Aorta (tissue), 5 donors: ENCODE results near the gene SLC2A6. TPM values are rescaled to one million over a fixed set of nuclear protein-coding genes. Genes with fewer than 3 reads are reported as not detected.
A peak's percentile ranks its signal among the peaks of the same experiment; 100 is the strongest.

Source experiments
- ATAC-seq: fragments of 200-7000 bp; cut with Tn5 transposase; one replicate; pipeline ENCODE4 v1.9.1; 2022; ENCODE audit warnings: moderate library complexity; ENCODE audit not compliant: low FRiP score
- DNase-seq, 2 donors: peaks; one replicate each; pipeline ENCODE4 v3.0.0-alpha.2; 2020
- H3K27ac ChIP-seq, 2 donors: one replicate each; pipeline ENCODE4 v1.5.1; 2013; ENCODE audit warnings: low read length in 2 of 2, mild to moderate bottlenecking in 2 of 2, moderate library complexity in 2 of 2, control low read depth in 1 of 2, inconsistent platforms in 1 of 2, low read depth in 1 of 2
- H3K27me3 ChIP-seq, 2 donors: one replicate each; pipeline ENCODE4 v1.6.1; 2013; ENCODE audit warnings: control low read depth in 1 of 2, low read length in 1 of 2, mild to moderate bottlenecking in 1 of 2, moderate library complexity in 1 of 2; ENCODE audit not compliant: insufficient read depth in 2 of 2, control insufficient read depth in 1 of 2
- H3K36me3 ChIP-seq, 2 donors: one replicate each; pipeline ENCODE4 v1.6.1; 2013; ENCODE audit warnings: control low read depth in 1 of 2, low read length in 1 of 2, mild to moderate bottlenecking in 1 of 2; ENCODE audit not compliant: insufficient read depth in 2 of 2, control insufficient read depth in 1 of 2
- H3K4me1 ChIP-seq, 2 donors: one replicate each; pipeline ENCODE4 v1.6.1; 2013; ENCODE audit warnings: low read length in 2 of 2, control low read depth in 1 of 2, mild to moderate bottlenecking in 1 of 2, moderate library complexity in 1 of 2; ENCODE audit not compliant: insufficient read depth in 2 of 2, control insufficient read depth in 1 of 2
- H3K4me3 ChIP-seq, 2 donors: one replicate each; pipeline ENCODE4 v1.5.1; 2013; ENCODE audit warnings: low read length in 2 of 2, control low read depth in 1 of 2, mild to moderate bottlenecking in 1 of 2
- H3K9me3 ChIP-seq: one replicate; pipeline ENCODE4 v1.6.1; 2013; ENCODE audit warnings: mild to moderate bottlenecking, low read length; ENCODE audit not compliant: control insufficient read depth
- WGBS, 2 donors: extraction: QIAGEN DNeasy Blood & Tissue Kit; methylation state at CpG; one replicate each; pipeline ENCODE4 v1.1.7; 2013; 5-methylcytosine and 5-hydroxymethylcytosine counted together
- intact Hi-C, 2 donors: fragments of 100-400 bp; cut with DNase I; formaldehyde crosslinking; loops; one replicate each; pipeline versions ENCODE4 v1.14.2 to v1.15.0; 2022
- polyA plus RNA-seq, 2 donors: library from polyadenylated mRNA; stranded (reverse); fragments of 200-250 nt; gene quantifications; one replicate each; pipeline ENCODE4 v1.2.3, GENCODE V29; 2013
- total RNA-seq, 2 donors: library from RNA; stranded (reverse); fragmentation: NEBNext Ultra II Directional; extraction: Animal tissue kit (Norgen Biotek cat#: 25700); gene quantifications; one replicate each; pipeline ENCODE4 v1.2.1, GENCODE V29; 2021
- donor health status: healthy with polysubstance abuse.
- donor health status: Bipolar disorder and iron deficiency.
- donor health status: DM: no; HTN: no; CAD: no.
- donor health status: DM: no; HTN: no; CAD: no.
- donor health status: DM: yes; HTN: yes; CAD: no.

Gene SLC2A6
- total and polyA plus RNA-seq, 4 donors: 1.5 to 5.8 (median 2.9) TPM

DNA sequence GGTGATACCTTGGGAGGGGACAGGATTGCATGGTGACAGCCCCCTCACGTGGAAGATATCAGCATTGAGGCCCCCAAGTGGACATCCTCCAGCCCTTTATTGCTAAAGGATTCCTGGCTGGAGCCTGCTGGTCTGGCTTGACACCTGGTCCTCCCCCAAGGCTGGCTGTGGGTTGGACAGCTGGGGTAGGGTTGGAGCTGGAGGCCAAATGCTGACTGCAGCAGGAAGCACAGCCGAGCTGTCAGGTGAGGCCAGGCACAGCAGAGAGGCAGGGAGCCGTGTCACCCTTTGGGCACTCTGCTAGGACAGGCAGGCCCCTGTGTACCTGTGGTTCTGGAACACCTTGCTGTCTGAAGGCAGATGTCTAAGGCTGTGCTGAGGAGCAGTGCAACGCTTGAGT, 16.9 kb downstream of the SLC2A6 start:
- DNase-seq: no peak
- H3K9me3 ChIP-seq: no peaks in the 10 kb centered on the region
- H3K4me3 ChIP-seq: no peak overlapping the region
- WGBS, 2 donors: 82 to 86% methylated on average over 4 of the region's 4 CpGs
- intact Hi-C loops: no loop called here
- no peaks in the 10 kb centered on the region for H3K27me3 ChIP-seq
- ATAC-seq: no peak
- no peaks in the 10 kb centered on the region for H3K36me3 ChIP-seq
- no peaks in the 10 kb centered on the region for H3K4me1 ChIP-seq
- no peak overlapping the region for H3K27ac ChIP-seq

DNA sequence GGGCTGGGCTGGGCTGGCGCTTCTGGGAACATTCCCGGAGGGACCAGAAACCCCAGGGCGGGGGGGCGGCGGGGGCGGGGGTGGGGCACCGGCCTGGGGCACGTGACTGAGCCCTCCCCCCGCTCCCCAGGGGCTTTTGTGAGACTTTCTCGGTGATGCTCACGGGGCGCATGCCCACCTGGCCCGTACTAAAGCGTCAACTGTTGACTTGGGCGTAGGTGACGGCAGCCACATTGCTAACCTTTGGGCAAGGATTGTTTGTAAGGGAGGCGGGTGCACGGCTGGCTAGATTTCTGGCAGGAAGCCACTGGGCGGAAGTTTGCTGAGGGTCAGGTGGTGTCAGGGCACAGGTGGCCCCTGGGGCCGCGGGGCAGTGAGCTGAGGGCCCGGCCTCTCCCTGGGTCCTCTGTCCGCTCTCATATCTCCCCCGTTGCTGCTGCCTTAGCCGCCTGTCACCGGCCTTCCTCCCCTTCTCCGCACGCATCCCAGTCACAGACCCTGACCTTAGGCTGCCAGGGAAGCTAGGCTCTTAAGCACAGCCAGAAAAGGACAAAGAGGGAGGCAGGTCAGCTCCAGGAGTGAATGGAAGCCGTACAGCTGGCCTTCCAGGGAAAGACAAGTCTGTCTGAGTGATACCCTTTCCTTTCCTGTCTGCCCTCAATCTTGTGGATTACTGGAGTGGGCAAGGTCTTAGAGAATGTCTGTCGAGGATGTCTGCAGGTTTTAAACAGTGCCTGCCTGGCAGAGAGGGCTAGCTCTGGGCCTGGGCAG, 18.3 kb downstream of the SLC2A6 start:
- DNase-seq (peak; percentile 73 to 85), ATAC-seq (peak; percentile 16)
- Histone ChIP-seq H3K4me1 (no peaks in the 10 kb centered on the region), H3K9me3 (no peaks in the 10 kb centered on the region), H3K27me3 (no peaks in the 10 kb centered on the region), H3K36me3 (no peaks in the 10 kb centered on the region), H3K27ac (peak overlapping the region; percentile 33 to 43), H3K4me3 (peak overlapping the region; percentile 59 to 65)
- intact Hi-C loops: no loop called here
- WGBS, 2 donors: 11 to 13% methylated on average over 22 to 30 of the region's 30 CpGs

GRCh38 chr9:133459476-133460404, 19.2 kb downstream of the SLC2A6 start, which contains the start of gene CACFD1:
Gene CACFD1 (plus strand): TSS chr9:133459978. CDS start chr9:133460067, 89 bp downstream.
- Histone ChIP-seq H3K9me3 (no peaks in the 10 kb centered on the region), H3K36me3 (no peaks in the 10 kb centered on the region), H3K4me3 (peak within 1 kb of the TSS; percentile 59 to 65), H3K27ac (peak within 1 kb of the TSS; percentile 43 to 74), H3K27me3 (no peaks in the 10 kb centered on the region), H3K4me1 (no peaks in the 10 kb centered on the region)
- ATAC-seq (peak; percentile 94), DNase-seq (peak; percentile 97 to 99)
- intact Hi-C loops: loop anchor here in 1 of 2 donors (5.0 kb wide), 2 partner anchors 42 to 82 kb away; partner anchors contain the start of genes REXO4, STKLD1 and SURF4
- 1% methylated on average over 73 to 86 of the region's 86 CpGs for WGBS, 2 donors

- no peaks in the 10 kb centered on the region for H3K27me3 ChIP-seq
- H3K4me1 ChIP-seq: no peaks in the 10 kb centered on the region
- H3K9me3 ChIP-seq: no peaks in the 10 kb centered on the region
- ATAC-seq (no peak), DNase-seq (peak in 1 of 2 donors; percentile 76)
- intact Hi-C loops: loop anchor here in 1 of 2 donors (5.0 kb wide), 2 partner anchors 41 to 81 kb away; partner anchors contain the start of genes REXO4, STKLD1 and SURF4
- no peaks in the 10 kb centered on the region for H3K36me3 ChIP-seq
- no peak overlapping the region for H3K4me3 ChIP-seq
- WGBS, 2 donors: 65 to 70% methylated on average over 16 of the region's 16 CpGs
- peak overlapping the region in 1 of 2 donors; percentile 8 for H3K27ac ChIP-seq
Measured at GRCh38 chr9:133458643-133459312, 20.1 kb downstream of the SLC2A6 start.

- ATAC-seq: no peak
- Histone ChIP-seq H3K4me1 (no peaks in the 10 kb centered on the region), H3K36me3 (no peaks in the 10 kb centered on the region), H3K9me3 (no peaks in the 10 kb centered on the region), H3K4me3 (no peak overlapping the region), H3K27me3 (no peaks in the 10 kb centered on the region), H3K27ac (no peak overlapping the region)
- WGBS, 2 donors: 96 to 98% methylated on average over 11 of the region's 11 CpGs
- intact Hi-C loops: loop anchor here in 1 of 2 donors (5.0 kb wide), 2 partner anchors 40 to 80 kb away; partner anchors contain the start of genes REXO4, STKLD1 and SURF4
- DNase-seq: no peak
Measured at GRCh38 chr9:133457748-133458147, 21.2 kb downstream of the SLC2A6 start.

GRCh38 chr9:133457233-133457632, 21.7 kb downstream of the SLC2A6 start:
- Histone ChIP-seq H3K36me3 (no peaks in the 10 kb centered on the region), H3K9me3 (no peaks in the 10 kb centered on the region), H3K27ac (no peak overlapping the region), H3K27me3 (no peaks in the 10 kb centered on the region), H3K4me1 (no peaks in the 10 kb centered on the region), H3K4me3 (no peak overlapping the region)
- WGBS, 2 donors: 92% methylated on average over 13 of the region's 13 CpGs
- no peak for ATAC-seq
- DNase-seq: no peak
- intact Hi-C loops: loop anchor here in 1 of 2 donors (5.0 kb wide), 2 partner anchors 40 to 80 kb away; partner anchors contain the start of genes REXO4, STKLD1 and SURF4

DNA sequence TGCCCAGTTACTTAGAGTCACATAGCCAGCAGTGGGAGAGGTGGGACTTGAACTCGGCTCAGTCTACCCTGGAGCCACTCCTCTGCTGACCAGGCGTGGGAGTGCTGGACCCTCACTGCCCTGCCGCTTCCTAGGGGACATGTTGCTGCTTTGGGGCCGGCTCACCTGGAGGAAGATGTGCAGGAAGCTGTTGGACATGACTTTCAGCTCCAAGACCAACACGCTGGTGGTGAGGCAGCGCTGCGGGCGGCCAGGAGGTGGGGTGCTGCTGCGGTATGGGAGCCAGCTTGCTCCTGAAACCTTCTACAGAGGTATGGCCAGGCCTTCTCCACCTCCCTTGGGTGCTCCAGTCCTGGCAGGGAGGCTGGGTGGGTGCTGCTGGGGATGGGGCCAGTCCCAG, 22.5 kb downstream of the SLC2A6 start:
- DNase-seq (no peak), ATAC-seq (no peak)
- intact Hi-C loops: loop anchor here in 1 of 2 donors (5.0 kb wide), 2 partner anchors 39 to 79 kb away; partner anchors contain the start of genes REXO4, STKLD1 and SURF4
- no peak overlapping the region for H3K4me3 ChIP-seq
- no peaks in the 10 kb centered on the region for H3K36me3 ChIP-seq
- WGBS, 2 donors: 94 to 96% methylated on average over 9 of the region's 9 CpGs
- no peak overlapping the region for H3K27ac ChIP-seq
- H3K9me3 ChIP-seq: no peaks in the 10 kb centered on the region
- H3K4me1 ChIP-seq: no peaks in the 10 kb centered on the region
- H3K27me3 ChIP-seq: no peaks in the 10 kb centered on the region

GRCh38 chr9:133455936-133456335, 23.0 kb downstream of the SLC2A6 start:
- no peaks in the 10 kb centered on the region for H3K9me3 ChIP-seq
- no peaks in the 10 kb centered on the region for H3K36me3 ChIP-seq
- ATAC-seq (no peak), DNase-seq (no peak)
- no peaks in the 10 kb centered on the region for H3K4me1 ChIP-seq
- H3K27ac ChIP-seq: no peak overlapping the region
- H3K27me3 ChIP-seq: no peaks in the 10 kb centered on the region
- 94 to 95% methylated on average over 11 of the region's 11 CpGs for WGBS, 2 donors
- intact Hi-C loops: loop anchor here in 1 of 2 donors (5.0 kb wide), 2 partner anchors 39 to 79 kb away; partner anchors contain the start of genes REXO4, STKLD1 and SURF4
- H3K4me3 ChIP-seq: no peak overlapping the region
